ENCODE results near the gene CACNA1F.

CACNA1F gene

GRCh38 chrX:49163555-49164419, 69.4 kb downstream of the CACNA1F start:
- H3K4me3 ChIP-seq (ENCODE audit: low read depth, low read length) = peak overlapping the region; percentile 47
- no peak for DNase-seq (ENCODE audit: low read depth, low spot score)
- POLR2A ChIA-PET = interaction anchor here (0.7 to 0.8 kb wide), 2 partner anchors 9 to 27 kb away, joined by 3 to 4 read pairs; no protein-coding TSS in a partner anchor
- TF ChIP-seq CTCF (IDR thresholded peaks at IDR 0.05; ENCODE audit: insufficient read depth, low read length, missing control alignments) = peak; percentile 58
- CTCF ChIA-PET = interaction anchor here (1.1 to 6.8 kb wide), 3 partner anchors 8 to 17 kb away, joined by 3 to 34 read pairs (median 3); no protein-coding TSS in a partner anchor

- no peak for DNase-seq (ENCODE audit: low read depth, low spot score)
- ChIA-PET CTCF (no interaction called here), POLR2A (no interaction called here)
- TF ChIP-seq CTCF (IDR thresholded peaks at IDR 0.05; ENCODE audit: insufficient read depth, low read length, missing control alignments) = no peak
- H3K4me3 ChIP-seq (ENCODE audit: low read depth, low read length) = peak within 1 kb of the TSS; percentile 47
Observed at GRCh38 chrX:49162620-49163019, 70.5 kb downstream of the CACNA1F start, which contains the start of gene MAGIX. Gene MAGIX (plus strand): TSS chrX:49162758. CDS start chrX:49162890, 132 bp downstream.

- no peak for DNase-seq (ENCODE audit: low read depth, low spot score)
- no peak for TF ChIP-seq CTCF (IDR thresholded peaks at IDR 0.05; ENCODE audit: insufficient read depth, low read length, missing control alignments)
- no peak overlapping the region for H3K4me3 ChIP-seq (ENCODE audit: low read depth, low read length)
- ChIA-PET CTCF (no interaction called here), POLR2A (no interaction called here)
Observed at GRCh38 chrX:49161632-49162031, 71.5 kb downstream of the CACNA1F start.

GRCh38 chrX:49160908-49161307, 72.2 kb downstream of the CACNA1F start:
- ChIA-PET POLR2A (no interaction called here), CTCF (no interaction called here)
- H3K4me3 ChIP-seq (ENCODE audit: low read depth, low read length) = no peak overlapping the region
- DNase-seq (ENCODE audit: low read depth, low spot score) = no peak
- no peak for TF ChIP-seq CTCF (IDR thresholded peaks at IDR 0.05; ENCODE audit: insufficient read depth, low read length, missing control alignments)

- no peak overlapping the region for H3K4me3 ChIP-seq (ENCODE audit: low read depth, low read length)
- TF ChIP-seq CTCF (IDR thresholded peaks at IDR 0.05; ENCODE audit: insufficient read depth, low read length, missing control alignments) = no peak
- CTCF ChIA-PET = interaction anchor here (0.9 to 2.6 kb wide), 3 partner anchors 10 to 22 kb away, joined by 3 to 11 read pairs (median 4); no protein-coding TSS in a partner anchor
- POLR2A ChIA-PET = no interaction called here
- no peak for DNase-seq (ENCODE audit: low read depth, low spot score)
Observed at GRCh38 chrX:49157194-49157593, 75.9 kb downstream of the CACNA1F start.
